ENCODE data around the gene ZNF384. TPM values are rescaled to one million over a fixed set of nuclear protein-coding genes. Genes with fewer than 3 reads are reported as not detected.

ZNF384 gene
- total and polyA plus RNA-seq, 10 of the 15 experiments (the other 5 are each of a cell fraction or from before 2014, with no cell fraction given) = 0.46 to 81.5 (median 30.5) TPM

DNA sequence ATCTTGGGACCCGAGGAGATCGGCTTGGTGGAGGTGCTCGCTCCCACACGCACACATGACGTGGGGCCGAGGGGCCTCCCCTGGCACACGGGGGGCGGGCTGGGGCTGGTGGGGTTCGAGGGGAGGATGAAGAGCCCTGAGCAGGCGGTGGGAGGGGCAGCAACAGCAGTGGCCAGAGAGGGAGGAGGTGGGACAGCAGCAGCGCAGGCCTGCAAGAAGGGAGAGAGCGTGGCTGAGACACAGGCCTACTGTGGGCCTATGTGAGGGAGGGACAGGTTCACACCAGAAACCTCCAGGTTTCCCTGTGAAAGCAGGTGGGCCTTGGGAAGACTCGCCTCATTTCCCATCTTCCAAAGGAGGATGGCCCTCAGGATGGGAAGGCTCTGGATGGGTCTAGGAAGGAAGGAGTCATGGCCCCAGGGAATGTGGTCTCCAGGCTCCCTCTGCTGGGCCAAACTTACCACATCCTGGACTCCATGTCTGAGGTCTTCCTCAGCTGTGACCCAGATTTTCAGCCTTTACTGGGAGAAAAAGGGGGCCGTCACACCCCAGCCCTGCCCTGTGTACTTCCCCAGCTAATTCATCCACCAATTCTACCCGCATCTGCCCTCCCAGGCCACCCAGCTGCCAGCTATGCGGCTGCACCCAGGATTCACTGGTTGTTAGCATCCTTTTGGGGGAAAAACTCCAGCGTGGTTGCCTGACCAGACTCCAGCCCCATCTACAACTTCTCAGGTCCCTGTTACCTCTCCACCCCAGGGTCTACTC lies 8.6 kb upstream of the ZNF384 start:
- no TSS peak for BruUV-seq (replicated peaks)
- Histone ChIP-seq H3K4me1 (ENCODE audit: control insufficient read depth, insufficient read depth, low read length) (peaks cover 12% of the 10 kb centered on the region), H3K4me3 (no peak overlapping the region), H3K79me2 (ENCODE audit: control insufficient read depth, insufficient read depth, low read length) (no peaks in the 10 kb centered on the region), H3K9me3 (replicated peaks; ENCODE audit: control insufficient read depth, insufficient read depth, low read length) (no peaks in the 10 kb centered on the region), H3K9ac (ENCODE audit: control insufficient read depth, insufficient read depth, low read length) (no peak overlapping the region), H4K20me1 (ENCODE audit: control insufficient read depth, insufficient read depth) (no peaks in the 10 kb centered on the region), H2AFZ (ENCODE audit: control insufficient read depth, low read depth, low read length) (no peak overlapping the region), H3K27ac (ENCODE audit: control insufficient read depth, insufficient read depth) (no peak overlapping the region), H3K36me3 (ENCODE audit: control insufficient read depth in 2 of 2, insufficient read depth in 2 of 2, low read length in 1 of 2) (no peaks in the 10 kb centered on the region), H3K27me3 (replicated peaks in 1 of 2; ENCODE audit: control insufficient read depth in 2 of 2, insufficient read depth in 2 of 2, low read length in 1 of 2) (peaks cover 13 to 16% of the 10 kb centered on the region in 2 experiments), H3K4me2 (ENCODE audit: control insufficient read depth, insufficient read depth) (no peak overlapping the region)
- FAIRE-seq = no peak
- peak; percentile 65 for ATAC-seq
- in situ Hi-C loops (cut with MboI) = no loop called here
- SMC1A ChIA-PET (ENCODE audit: uncharacterized antibody, unreplicated experiment) = interaction anchor here (0.9 to 3.9 kb wide), 4 partner anchors 26 to 144 kb away, joined by 4 to 16 read pairs (median 6); partner anchors contain the start of gene COPS7A
- intact Hi-C loops (cut with micrococcal nuclease; ENCODE audit: unreplicated experiment) = loop anchor here (1.0 kb wide), 1 partner anchor 80 kb away; no protein-coding TSS in a partner anchor
- TF ChIP-seq RAD21 (IDR thresholded peaks at IDR 0.05; ENCODE audit: insufficient read depth, low read depth, low read length) (peak; percentile 71), BHLHE40 (IDR thresholded peaks at IDR 0.05; ENCODE audit: borderline replicate concordance in 1 of 2, low read depth in 2 of 2, low read length in 1 of 2) (no peak), RUNX3 (IDR thresholded peaks at IDR 0.05; ENCODE audit: low read length) (peak; percentile 69), SMC3 (IDR thresholded peaks at IDR 0.05; ENCODE audit: borderline replicate concordance, low read length) (peak; percentile 67), YY1 (IDR thresholded peaks at IDR 0.05; ENCODE audit: low read depth, low read length) (peak; percentile 63; the same call in 1 of the 2 replicates)
- TF ChIP-seq, protein P1, sequence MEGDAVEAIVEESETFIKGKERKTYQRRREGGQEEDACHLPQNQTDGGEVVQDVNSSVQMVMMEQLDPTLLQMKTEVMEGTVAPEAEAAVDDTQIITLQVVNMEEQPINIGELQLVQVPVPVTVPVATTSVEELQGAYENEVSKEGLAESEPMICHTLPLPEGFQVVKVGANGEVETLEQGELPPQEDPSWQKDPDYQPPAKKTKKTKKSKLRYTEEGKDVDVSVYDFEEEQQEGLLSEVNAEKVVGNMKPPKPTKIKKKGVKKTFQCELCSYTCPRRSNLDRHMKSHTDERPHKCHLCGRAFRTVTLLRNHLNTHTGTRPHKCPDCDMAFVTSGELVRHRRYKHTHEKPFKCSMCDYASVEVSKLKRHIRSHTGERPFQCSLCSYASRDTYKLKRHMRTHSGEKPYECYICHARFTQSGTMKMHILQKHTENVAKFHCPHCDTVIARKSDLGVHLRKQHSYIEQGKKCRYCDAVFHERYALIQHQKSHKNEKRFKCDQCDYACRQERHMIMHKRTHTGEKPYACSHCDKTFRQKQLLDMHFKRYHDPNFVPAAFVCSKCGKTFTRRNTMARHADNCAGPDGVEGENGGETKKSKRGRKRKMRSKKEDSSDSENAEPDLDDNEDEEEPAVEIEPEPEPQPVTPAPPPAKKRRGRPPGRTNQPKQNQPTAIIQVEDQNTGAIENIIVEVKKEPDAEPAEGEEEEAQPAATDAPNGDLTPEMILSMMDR (IDR thresholded peaks at IDR 0.05 in 2 of 3, conservative IDR thresholded peaks at IDR 0.05 in 1 of 3; ENCODE audit: control insufficient read depth in 2 of 3, extremely low read depth in 1 of 3, insufficient read depth in 1 of 3, low read depth in 3 of 3, low read length in 3 of 3) = peak; percentile 50 to 63 (median 60); a peak in 5 of 6 replicates
- TF ChIP-seq, protein P2, sequence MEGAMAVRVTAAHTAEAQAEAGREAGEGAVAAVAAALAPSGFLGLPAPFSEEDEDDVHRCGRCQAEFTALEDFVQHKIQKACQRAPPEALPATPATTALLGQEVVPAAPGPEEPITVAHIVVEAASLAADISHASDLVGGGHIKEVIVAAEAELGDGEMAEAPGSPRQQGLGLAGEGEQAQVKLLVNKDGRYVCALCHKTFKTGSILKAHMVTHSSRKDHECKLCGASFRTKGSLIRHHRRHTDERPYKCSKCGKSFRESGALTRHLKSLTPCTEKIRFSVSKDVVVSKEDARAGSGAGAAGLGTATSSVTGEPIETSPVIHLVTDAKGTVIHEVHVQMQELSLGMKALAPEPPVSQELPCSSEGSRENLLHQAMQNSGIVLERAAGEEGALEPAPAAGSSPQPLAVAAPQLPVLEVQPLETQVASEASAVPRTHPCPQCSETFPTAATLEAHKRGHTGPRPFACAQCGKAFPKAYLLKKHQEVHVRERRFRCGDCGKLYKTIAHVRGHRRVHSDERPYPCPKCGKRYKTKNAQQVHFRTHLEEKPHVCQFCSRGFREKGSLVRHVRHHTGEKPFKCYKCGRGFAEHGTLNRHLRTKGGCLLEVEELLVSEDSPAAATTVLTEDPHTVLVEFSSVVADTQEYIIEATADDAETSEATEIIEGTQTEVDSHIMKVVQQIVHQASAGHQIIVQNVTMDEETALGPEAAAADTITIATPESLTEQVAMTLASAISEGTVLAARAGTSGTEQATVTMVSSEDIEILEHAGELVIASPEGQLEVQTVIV (IDR thresholded peaks at IDR 0.05; ENCODE audit: borderline replicate concordance, partially characterized antibody) = no peak
- RAD21 ChIA-PET (ENCODE audit: unreplicated experiment) = interaction anchor here (0.7 to 1.3 kb wide), 3 partner anchors 8 to 147 kb away, joined by 3 read pairs; partner anchors contain the start of gene ZNF384
- CTCF ChIA-PET = interaction anchor here (0.7 to 1.7 kb wide), 8 partner anchors 14 to 144 kb away, joined by 3 to 9 read pairs (median 4); partner anchors contain the start of genes COPS7A and MLF2
- no peak for DNase-seq (ENCODE audit: low read depth, low spot score)
- WGBS (ENCODE audit: insufficient coverage, insufficient replicate concordance, low lambda C conversion rate, missing lambda C conversion rate) = 59% methylated on average over 11 of the region's 17 CpGs
- POLR2A ChIA-PET = no interaction called here
